DOHH2 (cell line): ENCODE measurements around the gene NKG7.

ENCODE experiments used
- H3F3A ChIP-seq: fragments of 200-600 bp; sonication (generic), shearing (Covaris generic); 2 replicates; pipeline ENCODE4 v1.6.0; 2016; ENCODE audit warnings: antibody characterized with exemption, mild to moderate bottlenecking; ENCODE audit not compliant: control insufficient read depth, insufficient read depth
- H3K27ac ChIP-seq: fragments of 200-600 bp; sonication (generic); 2 replicates; pipeline ENCODE4 v1.5.1; 2014; ENCODE audit warnings: low read depth, mild to moderate bottlenecking, low read length, moderate library complexity
- H3K27me3 ChIP-seq: fragments of 200-600 bp; sonication (generic); 2 replicates; pipeline ENCODE4 v1.6.1; 2014; ENCODE audit warnings: mild to moderate bottlenecking, low read length, mixed read lengths; ENCODE audit not compliant: control insufficient read depth
- H3K36me3 ChIP-seq: fragments of 200-600 bp; sonication (generic); 2 replicates; pipeline ENCODE4 v1.6.1; 2014; ENCODE audit warnings: mild to moderate bottlenecking, low read length, moderate library complexity, mixed read lengths; ENCODE audit not compliant: control insufficient read depth
- H3K4me1 ChIP-seq: fragments of 200-600 bp; sonication (generic); 2 replicates; pipeline ENCODE4 v1.6.1; 2014; ENCODE audit warnings: mild to moderate bottlenecking, low read length, mixed read lengths; ENCODE audit not compliant: control insufficient read depth
- H3K4me2 ChIP-seq: fragments of 200-600 bp; sonication (generic); 2 replicates; pipeline ENCODE4 v1.6.0; 2014; ENCODE audit warnings: mild to moderate bottlenecking, low read length, moderate library complexity
- H3K4me3 ChIP-seq: fragments of 200-600 bp; sonication (generic); 2 replicates; pipeline ENCODE4 v1.5.1; 2014; ENCODE audit warnings: mild to moderate bottlenecking, low read length, mixed read lengths
- H3K79me2 ChIP-seq: fragments of 200-600 bp; sonication (generic); 2 replicates; pipeline ENCODE4 v1.6.1; 2014; ENCODE audit warnings: mild to moderate bottlenecking, low read length, mixed read lengths; ENCODE audit not compliant: control insufficient read depth
- H3K9me2 ChIP-seq: fragments of 200-600 bp; sonication (generic); replicated peaks from 2 replicates; pipeline ENCODE4 v1.6.1; 2014; ENCODE audit warnings: mild to moderate bottlenecking, low read length, mixed read lengths; ENCODE audit not compliant: control insufficient read depth
- H3K9me3 ChIP-seq: fragments of 200-600 bp; sonication (generic); 2 replicates; pipeline ENCODE4 v1.6.1; 2014; ENCODE audit warnings: antibody characterized with exemption, low read length, mixed read lengths; ENCODE audit not compliant: control insufficient read depth, insufficient read depth
- H4K20me1 ChIP-seq: fragments of 200-600 bp; sonication (generic); 2 replicates; pipeline ENCODE4 v1.6.0; 2014; ENCODE audit warnings: low read depth, mild to moderate bottlenecking, antibody characterized with exemption, low read length, moderate library complexity; ENCODE audit not compliant: control insufficient read depth, insufficient read depth
- EZH2phosphoT487 ChIP-seq: fragments of 200-600 bp; sonication (generic); IDR thresholded peaks from 2 replicates; pipeline ENCODE4 v1.6.1; 2017; ENCODE audit warnings: borderline replicate concordance, mild to moderate bottlenecking, antibody characterized with exemption, low read length, moderate library complexity, mixed read lengths
- TF ChIP-seq, protein P1 (sequence below): fragments of 200-600 bp; sonication (generic); IDR thresholded peaks from one replicate; pipeline ENCODE4 v1.5.1; 2014; ENCODE audit warnings: antibody characterized with exemption, mild to moderate bottlenecking, low read depth, low read length; ENCODE audit not compliant: poor library complexity, severe bottlenecking

The NKG7 gene

GRCh38 chr19:51367565-51368365, 4.7 kb downstream of the NKG7 start:
- Histone ChIP-seq H3K4me1 (peaks cover 27% of the 10 kb centered on the region), H3K79me2 (peaks cover 40% of the 10 kb centered on the region), H3K9me2 (no peaks in the 10 kb centered on the region), H4K20me1 (no peaks in the 10 kb centered on the region), H3K27ac (peak overlapping the region; percentile 84), H3K36me3 (peaks cover 10% of the 10 kb centered on the region; the same call in 1 of the 2 replicates), H3K9me3 (no peaks in the 10 kb centered on the region), H3K4me2 (peak overlapping the region; percentile 98), H3F3A (no peaks in the 10 kb centered on the region), H3K4me3 (peak overlapping the region; percentile 100), H3K27me3 (no peaks in the 10 kb centered on the region)
- TF ChIP-seq EZH2phosphoT487, result no peak
- TF ChIP-seq, protein P1, sequence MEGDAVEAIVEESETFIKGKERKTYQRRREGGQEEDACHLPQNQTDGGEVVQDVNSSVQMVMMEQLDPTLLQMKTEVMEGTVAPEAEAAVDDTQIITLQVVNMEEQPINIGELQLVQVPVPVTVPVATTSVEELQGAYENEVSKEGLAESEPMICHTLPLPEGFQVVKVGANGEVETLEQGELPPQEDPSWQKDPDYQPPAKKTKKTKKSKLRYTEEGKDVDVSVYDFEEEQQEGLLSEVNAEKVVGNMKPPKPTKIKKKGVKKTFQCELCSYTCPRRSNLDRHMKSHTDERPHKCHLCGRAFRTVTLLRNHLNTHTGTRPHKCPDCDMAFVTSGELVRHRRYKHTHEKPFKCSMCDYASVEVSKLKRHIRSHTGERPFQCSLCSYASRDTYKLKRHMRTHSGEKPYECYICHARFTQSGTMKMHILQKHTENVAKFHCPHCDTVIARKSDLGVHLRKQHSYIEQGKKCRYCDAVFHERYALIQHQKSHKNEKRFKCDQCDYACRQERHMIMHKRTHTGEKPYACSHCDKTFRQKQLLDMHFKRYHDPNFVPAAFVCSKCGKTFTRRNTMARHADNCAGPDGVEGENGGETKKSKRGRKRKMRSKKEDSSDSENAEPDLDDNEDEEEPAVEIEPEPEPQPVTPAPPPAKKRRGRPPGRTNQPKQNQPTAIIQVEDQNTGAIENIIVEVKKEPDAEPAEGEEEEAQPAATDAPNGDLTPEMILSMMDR, result no peak

- Histone ChIP-seq H3K9me2 (no peaks in the 10 kb centered on the region), H3F3A (no peaks in the 10 kb centered on the region), H3K4me1 (peaks cover 27% of the 10 kb centered on the region)
Measured at GRCh38 chr19:51367255-51367564, 5.2 kb downstream of the NKG7 start.

GRCh38 chr19:51366389-51367254, 5.8 kb downstream of the NKG7 start:
- Histone ChIP-seq H3F3A (no peaks in the 10 kb centered on the region), H3K36me3 (peaks cover 10% of the 10 kb centered on the region; the same call in 1 of the 2 replicates), H3K4me2 (peak overlapping the region; percentile 98), H4K20me1 (no peaks in the 10 kb centered on the region), H3K9me3 (no peaks in the 10 kb centered on the region), H3K9me2 (no peaks in the 10 kb centered on the region), H3K27ac (peak overlapping the region; percentile 84), H3K4me1 (peaks cover 25% of the 10 kb centered on the region), H3K79me2 (peaks cover 45% of the 10 kb centered on the region), H3K4me3 (peak overlapping the region; percentile 100), H3K27me3 (no peaks in the 10 kb centered on the region)
- no peak for TF ChIP-seq EZH2phosphoT487
- TF ChIP-seq, protein P1, result no peak

More at GRCh38 chr19:51367255-51367564, 5.2 kb downstream of the NKG7 start:
- Histone ChIP-seq H3K9me3 (no peaks in the 10 kb centered on the region), H3K79me2 (peaks cover 43% of the 10 kb centered on the region), H3K4me2 (peak overlapping the region; percentile 98), H3K36me3 (peaks cover 10% of the 10 kb centered on the region; the same call in 1 of the 2 replicates), H3K4me3 (peak overlapping the region; percentile 100), H3K27me3 (no peaks in the 10 kb centered on the region), H3K27ac (peak overlapping the region; percentile 84), H4K20me1 (no peaks in the 10 kb centered on the region)
- TF ChIP-seq EZH2phosphoT487, result no peak
- TF ChIP-seq, protein P1, result no peak
